ENCODE measurements around the gene PRDX5. TPM values are rescaled to one million over a fixed set of nuclear protein-coding genes. Genes with fewer than 3 reads are reported as not detected.
A peak's percentile ranks its signal among the peaks of the same experiment; 100 is the strongest.

Gene PRDX5
- total and polyA plus RNA-seq, 2 donors (not counting 1 experiment from before 2014, with no cell fraction given): 50.4 to 95.5 TPM

- POLR2A ChIA-PET: interaction anchor here (0.9 kb wide), 1 partner anchor 20 kb away, joined by 3 read pairs; the partner anchor contains the start of genes PRDX5 and TRMT112
- 96% methylated on average over 4 of the region's 8 CpGs for WGBS (ENCODE audit: insufficient coverage)
- peak overlapping the region; percentile 46 for H3K27ac Mint-ChIP-seq
These were observed 19.8 kb downstream of the PRDX5 start for GRCh38 chr11:64337538-64338249.

More at GRCh38 chr11:64337538-64338249, 19.8 kb downstream of the PRDX5 start:
- Histone ChIP-seq H3K9ac (ENCODE audit: low read length) (no peak overlapping the region), H3K36me3 (replicated peaks in 1 of 2; ENCODE audit: control extremely low read depth in 1 of 2, control insufficient read depth in 1 of 2, extremely low read depth in 1 of 2, insufficient read depth in 2 of 2, low read length in 1 of 2) (peaks cover 0 to 22% of the 10 kb centered on the region in 2 experiments), H3K27ac (ENCODE audit: low read length in 2 of 2) (peak overlapping the region in 1 of 2 donors; percentile 0), H3K9me3 (ENCODE audit: control extremely low read depth in 1 of 3, control insufficient read depth in 2 of 3, insufficient read depth in 1 of 3, low read length in 2 of 3) (no peaks in the 10 kb centered on the region), H4K20me1 (ENCODE audit: control insufficient read depth, insufficient read depth, low read length, poor library complexity, severe bottlenecking) (peaks cover 22% of the 10 kb centered on the region), H3K4me3 (ENCODE audit: control extremely low read depth in 1 of 5, extremely low read depth in 1 of 5, insufficient read depth in 1 of 5, low read depth in 2 of 5, low read length in 4 of 5) (no peak overlapping the region), H3K4me2 (replicated peaks; ENCODE audit: low read depth, low read length, poor library complexity, severe bottlenecking) (no peak overlapping the region), H3K4me1 (ENCODE audit: control insufficient read depth in 2 of 2, insufficient read depth in 2 of 2, low read length in 2 of 2) (peaks cover 38 to 54% of the 10 kb centered on the region in 2 donors), H3K79me2 (ENCODE audit: control insufficient read depth, insufficient read depth, low read length) (peaks cover 29% of the 10 kb centered on the region), H3K27me3 (replicated peaks in 1 of 4; ENCODE audit: control extremely low read depth in 1 of 4, control insufficient read depth in 3 of 4, insufficient read depth in 4 of 4, low read length in 3 of 4) (no peaks in the 10 kb centered on the region), H2AFZ (ENCODE audit: insufficient read depth, low read depth, low read length, poor library complexity, severe bottlenecking) (no peak overlapping the region)
- DNase-seq (no peak), ATAC-seq (ENCODE audit: low read depth) (no peak)
- intact Hi-C loops (cut with micrococcal nuclease): no loop called here
- H3K27me3 Mint-ChIP-seq: no peaks in the 10 kb centered on the region
- H3K9me3 Mint-ChIP-seq (ENCODE audit: insufficient read depth): no peaks in the 10 kb centered on the region
- TF ChIP-seq EZH2 (IDR thresholded peaks at IDR 0.05; ENCODE audit: borderline replicate concordance, insufficient read depth, low read depth, low read length, poor library complexity, severe bottlenecking): no peak
- no peak for TF ChIP-seq CTCF (IDR thresholded peaks at IDR 0.05)
- CTCF ChIA-PET: interaction anchor here (1.3 to 4.3 kb wide), 4 partner anchors 18 to 33 kb away, joined by 3 to 24 read pairs (median 18); partner anchors contain the start of genes ESRRA, PRDX5 and TRMT112
- peaks cover 67% of the 10 kb centered on the region for H3K4me1 Mint-ChIP-seq
- H3K4me3 Mint-ChIP-seq: no peak overlapping the region

Data from B cell (primary cell).